ENCODE measurements around the gene TARP.

TARP gene

DNA sequence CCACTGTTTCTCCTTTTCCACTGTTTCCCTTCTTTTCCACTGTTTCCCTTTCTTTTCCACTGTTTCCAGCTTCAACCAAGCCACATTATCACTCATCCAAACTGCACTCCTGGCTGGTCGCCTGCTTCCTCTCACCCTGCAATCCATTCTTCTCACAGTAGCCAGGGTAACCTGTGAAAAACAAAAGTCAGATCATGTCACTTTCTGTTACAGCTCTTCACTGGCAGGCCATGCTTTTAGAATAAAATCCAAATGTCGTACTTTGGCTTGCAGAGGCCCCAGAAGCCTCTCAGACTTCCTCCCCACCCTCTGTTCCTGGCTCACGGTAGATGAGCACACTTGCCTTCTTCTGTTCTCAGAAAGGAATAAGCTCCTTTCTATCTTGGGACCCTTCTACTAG is 61.5 kb downstream of the TARP start:
- TF ChIP-seq HDGF (IDR thresholded peaks at IDR 0.05; ENCODE audit: borderline replicate concordance): no peak
- no peak for TF ChIP-seq TARDBP (IDR thresholded peaks at IDR 0.05)
- no peak for TF ChIP-seq SP1 (IDR thresholded peaks at IDR 0.05)
- TF ChIP-seq ARNT (IDR thresholded peaks at IDR 0.05): no peak
- TF ChIP-seq FOXK2 (IDR thresholded peaks at IDR 0.05): no peak
- no peak for TF ChIP-seq NFRKB (IDR thresholded peaks at IDR 0.05)
- TF ChIP-seq ELF4 (IDR thresholded peaks at IDR 0.05): no peak
- TF ChIP-seq LEF1 (IDR thresholded peaks at IDR 0.05; ENCODE audit: borderline replicate concordance): no peak
- no peak for TF ChIP-seq FOXM1 (IDR thresholded peaks at IDR 0.05; ENCODE audit: borderline replicate concordance)
- TF ChIP-seq CTBP1 (IDR thresholded peaks at IDR 0.05; ENCODE audit: borderline replicate concordance): no peak
- TF ChIP-seq SUZ12 (IDR thresholded peaks at IDR 0.05): no peak
- no peak for TF ChIP-seq FOXA1 (IDR thresholded peaks at IDR 0.05)
- TF ChIP-seq, protein P1, sequence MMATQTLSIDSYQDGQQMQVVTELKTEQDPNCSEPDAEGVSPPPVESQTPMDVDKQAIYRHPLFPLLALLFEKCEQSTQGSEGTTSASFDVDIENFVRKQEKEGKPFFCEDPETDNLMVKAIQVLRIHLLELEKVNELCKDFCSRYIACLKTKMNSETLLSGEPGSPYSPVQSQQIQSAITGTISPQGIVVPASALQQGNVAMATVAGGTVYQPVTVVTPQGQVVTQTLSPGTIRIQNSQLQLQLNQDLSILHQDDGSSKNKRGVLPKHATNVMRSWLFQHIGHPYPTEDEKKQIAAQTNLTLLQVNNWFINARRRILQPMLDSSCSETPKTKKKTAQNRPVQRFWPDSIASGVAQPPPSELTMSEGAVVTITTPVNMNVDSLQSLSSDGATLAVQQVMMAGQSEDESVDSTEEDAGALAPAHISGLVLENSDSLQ (IDR thresholded peaks at IDR 0.05): no peak
- TF ChIP-seq ZNF384 (IDR thresholded peaks at IDR 0.05): no peak
- TF ChIP-seq L3MBTL2 (conservative IDR thresholded peaks at IDR 0.05): no peak
- TF ChIP-seq BHLHE40 (IDR thresholded peaks at IDR 0.05; ENCODE audit: borderline replicate concordance): no peak
- no peak for DNase-seq (ENCODE audit: extremely low spot score)
- POLR2A ChIA-PET: no interaction called here
- CTCF ChIA-PET: interaction anchor here (0.6 to 1.5 kb wide), 2 partner anchors 105 to 124 kb away, joined by 3 to 5 read pairs; no protein-coding TSS in a partner anchor

DNA sequence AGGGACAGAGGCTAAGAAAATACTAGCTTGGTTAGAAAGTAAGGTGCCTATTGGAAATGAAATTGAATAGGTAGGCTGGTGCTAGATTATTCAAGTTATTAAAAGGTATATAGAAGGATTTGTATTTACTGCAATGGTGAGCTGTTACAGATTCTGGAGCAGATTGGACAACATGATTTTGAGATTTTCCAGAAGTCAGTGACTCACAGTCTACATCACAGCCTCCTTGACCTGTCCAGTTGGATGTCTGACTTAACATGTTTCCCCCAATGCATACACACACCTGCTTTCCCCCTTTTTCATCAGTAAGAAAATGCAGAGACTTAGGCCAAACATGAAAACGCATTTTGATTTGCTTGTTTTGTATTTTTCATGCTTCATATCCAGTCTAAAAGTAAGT is 62.0 kb downstream of the TARP start:
- DNase-seq (ENCODE audit: extremely low spot score): no peak
- CTCF ChIA-PET: interaction anchor here (0.6 kb wide), 1 partner anchor 105 kb away, joined by 3 read pairs; no protein-coding TSS in a partner anchor
- TF ChIP-seq SP1 (IDR thresholded peaks at IDR 0.05) (no peak), NFRKB (IDR thresholded peaks at IDR 0.05) (no peak), LEF1 (IDR thresholded peaks at IDR 0.05; ENCODE audit: borderline replicate concordance) (no peak), FOXM1 (IDR thresholded peaks at IDR 0.05; ENCODE audit: borderline replicate concordance) (no peak), HDGF (IDR thresholded peaks at IDR 0.05; ENCODE audit: borderline replicate concordance) (no peak), L3MBTL2 (conservative IDR thresholded peaks at IDR 0.05) (no peak), ELF4 (IDR thresholded peaks at IDR 0.05) (no peak)
- TF ChIP-seq, protein P1 (IDR thresholded peaks at IDR 0.05): no peak
- POLR2A ChIA-PET: no interaction called here

All from HEK293T (cell line).